HG02981 (cell line): ENCODE measurements around the gene AK9.
"Not testable (repeated sequence)": the region's sequence is repeated elsewhere in the genome, so short reads cannot be mapped to it uniquely, and the experiment has no call there.

Experiments used
- ATAC-seq: cut with Tn5 transposase; IDR thresholded peaks from one replicate; pipeline ENCODE4 v1.9.1; 2021; ENCODE audit warnings: mild to moderate bottlenecking, moderate library complexity; ENCODE audit not compliant: unreplicated experiment

Gene AK9

DNA sequence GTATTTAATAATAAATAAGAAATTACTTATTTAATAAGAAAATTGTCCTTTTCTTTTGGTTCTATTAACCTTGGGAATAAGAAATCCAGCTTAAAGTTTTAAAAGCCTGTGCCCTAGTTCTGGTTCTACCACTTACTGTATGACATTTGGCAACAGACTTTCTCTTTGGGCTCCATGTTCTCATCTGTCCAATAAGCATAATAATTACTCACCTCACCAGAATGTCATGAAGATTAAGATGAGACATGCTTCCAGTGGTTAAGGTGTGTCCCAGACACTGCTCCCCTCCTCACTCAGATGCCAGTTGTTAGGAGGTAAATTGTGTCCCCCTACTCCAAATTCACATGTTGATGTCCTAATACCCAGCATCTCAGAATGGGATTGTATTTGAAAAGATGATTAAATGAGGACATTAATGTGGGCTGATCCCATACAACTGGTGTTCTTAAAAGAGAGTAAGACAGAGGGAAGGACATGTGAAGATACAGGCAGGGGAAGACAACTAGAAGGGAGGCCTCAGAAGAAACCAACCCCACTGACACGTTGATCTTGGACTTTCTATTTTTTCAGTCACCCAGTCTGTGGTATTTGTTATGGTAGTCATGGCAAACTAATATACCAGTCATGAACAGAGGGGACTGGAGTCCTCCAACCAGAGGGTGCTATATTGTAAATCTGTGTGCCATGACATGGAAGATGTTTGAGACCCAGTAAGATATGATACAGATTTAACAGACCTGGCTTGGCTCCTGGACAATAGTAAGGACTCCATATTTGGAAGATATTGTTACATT is 229.1 kb downstream of the AK9 start:
- ATAC-seq, result no peak

DNA sequence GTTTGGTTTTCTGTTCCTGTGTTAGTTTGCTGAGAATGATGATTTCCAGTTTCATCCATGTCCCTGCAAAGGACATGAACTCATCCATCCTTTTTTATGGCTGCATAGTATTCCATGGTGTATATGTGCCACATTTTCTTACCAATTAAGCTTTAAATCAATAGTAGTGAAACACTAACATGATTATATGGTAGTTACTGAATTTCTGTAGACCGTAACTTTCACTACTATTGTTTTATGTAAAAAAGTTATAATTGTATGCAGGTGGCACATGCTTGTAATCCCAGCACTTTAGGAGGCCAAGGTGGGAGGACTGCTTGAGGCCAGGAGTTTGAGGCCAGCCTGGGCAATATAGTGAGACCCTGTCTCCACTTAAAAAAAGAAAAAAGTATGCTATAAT is 229.8 kb downstream of the AK9 start:
- ATAC-seq, result not testable (repeated sequence)

GRCh38 chr6:109460161-109460829 is 230.7 kb downstream of the AK9 start:
- no peak for ATAC-seq

DNA sequence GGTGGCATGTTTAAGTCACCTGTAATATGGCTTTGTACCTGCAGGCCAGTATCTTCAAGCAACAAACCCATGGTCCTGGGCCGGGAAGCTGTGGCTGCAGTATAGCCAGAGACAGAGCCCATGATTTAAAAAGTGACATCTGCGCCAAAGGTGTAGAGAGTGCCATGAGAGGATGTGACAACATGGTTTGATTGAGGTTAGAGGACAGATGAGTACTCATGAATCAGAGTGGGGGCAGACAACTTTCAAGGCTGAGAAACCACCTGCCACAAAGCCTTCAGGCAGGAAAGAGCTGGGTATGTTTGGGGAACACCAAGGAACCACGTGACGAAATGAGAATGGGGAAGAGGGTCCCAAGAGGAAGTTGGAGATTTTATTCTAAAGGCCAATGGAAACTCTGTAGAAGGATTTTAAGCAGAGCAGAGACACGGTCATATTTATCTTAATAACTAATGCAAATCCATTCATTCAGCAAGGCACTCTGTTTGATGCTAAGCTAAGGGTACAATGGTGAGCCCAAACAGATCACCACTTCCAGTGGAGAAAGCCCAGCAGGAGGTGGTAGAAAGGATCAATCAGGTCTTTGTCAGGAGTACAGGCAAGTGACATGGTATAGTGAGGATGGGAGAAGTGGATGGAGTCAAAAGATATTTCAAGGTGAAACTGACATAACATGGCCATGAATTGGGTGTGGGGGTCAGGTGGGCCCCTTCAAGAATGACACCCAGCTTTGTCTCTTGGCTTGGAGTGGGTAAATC is 232.0 kb downstream of the AK9 start:
- peak; percentile 37 for ATAC-seq

- ATAC-seq, result no peak
Measured at GRCh38 chr6:109457562-109457996, 233.4 kb downstream of the AK9 start.

GRCh38 chr6:109456710-109457561 is 234.1 kb downstream of the AK9 start:
- no peak for ATAC-seq

GRCh38 chr6:109456111-109456583 is 234.9 kb downstream of the AK9 start:
- no peak for ATAC-seq

- peak; percentile 67 for ATAC-seq
Measured at GRCh38 chr6:109455437-109456110, 235.4 kb downstream of the AK9 start, which contains the start of gene MICAL1. Gene MICAL1, minus strand, starts transcription at chr6:109455772. Its CDS starts 1,576 bp downstream, at chr6:109454196.

DNA sequence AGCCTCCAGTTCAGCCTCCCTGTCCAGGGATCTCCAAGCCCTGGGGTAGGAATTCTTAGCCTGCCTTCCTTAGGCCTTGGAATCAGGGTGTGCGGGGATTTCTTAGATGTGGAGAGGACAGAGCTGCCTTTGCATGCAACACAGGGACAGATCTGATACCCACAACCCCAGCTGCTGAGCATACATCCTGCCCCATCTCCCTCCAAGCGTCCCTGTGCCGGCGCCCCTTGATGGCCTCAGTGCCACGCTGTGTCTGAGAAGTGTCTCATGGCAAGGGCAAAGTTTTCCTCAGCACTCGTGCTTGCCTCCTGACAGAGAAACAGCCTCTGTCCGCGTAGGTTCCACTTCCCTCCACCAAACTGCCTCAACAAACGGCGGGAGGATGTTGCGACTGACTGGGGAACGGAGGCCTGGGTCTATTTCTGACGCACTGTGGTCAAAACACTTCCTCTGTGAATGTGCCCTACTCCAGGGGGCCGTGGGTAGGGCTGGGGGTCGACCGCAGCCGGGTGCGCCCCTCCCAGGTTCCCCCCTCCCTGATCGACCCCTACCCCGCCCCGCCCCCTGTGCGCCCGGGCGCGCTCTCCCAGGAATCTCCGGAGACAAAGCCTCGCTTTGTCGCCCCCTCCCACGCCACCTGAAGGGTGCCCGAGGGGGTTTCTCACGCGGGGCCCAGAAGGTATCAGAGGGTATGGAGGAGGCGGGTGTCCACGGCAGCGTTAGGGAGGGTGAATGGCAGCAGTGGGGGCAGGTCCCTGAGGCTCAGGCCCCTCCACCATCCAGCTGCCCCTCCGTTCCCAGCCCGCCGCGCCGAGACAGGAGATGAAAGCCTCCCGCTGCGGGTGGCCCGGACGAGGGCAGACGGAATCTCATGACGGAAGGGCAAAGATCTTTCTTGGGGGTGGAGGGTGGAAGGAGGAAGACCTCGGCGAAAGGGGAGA is 236.2 kb downstream of the AK9 start:
- ATAC-seq, result peak; percentile 20

- no peak for ATAC-seq
Measured at GRCh38 chr6:109453594-109454495, 237.2 kb downstream of the AK9 start.

GRCh38 chr6:109453156-109453555 is 237.8 kb downstream of the AK9 start:
- ATAC-seq, result no peak

- no peak for ATAC-seq
Measured at GRCh38 chr6:109452181-109452580, 238.8 kb downstream of the AK9 start.

DNA sequence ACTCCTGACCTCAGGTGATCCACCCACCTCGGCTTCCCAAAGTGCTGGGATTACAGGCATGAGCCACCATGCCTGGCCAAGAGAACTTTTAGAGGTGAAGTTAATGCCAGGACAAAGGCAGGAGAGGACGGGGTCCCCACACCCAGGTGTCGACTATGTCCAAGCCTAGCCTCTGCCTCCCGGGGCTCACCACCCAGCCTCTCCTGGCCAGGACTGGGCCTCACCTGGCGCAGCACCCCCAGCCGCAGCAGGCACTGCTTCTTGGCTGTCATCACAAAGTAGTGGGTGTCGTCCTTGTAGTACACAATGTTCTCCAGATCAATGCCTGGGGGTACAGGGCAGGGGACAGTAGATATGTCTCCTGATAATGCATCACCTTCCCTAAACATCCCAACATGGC is 239.6 kb downstream of the AK9 start:
- ATAC-seq, result no peak

DNA sequence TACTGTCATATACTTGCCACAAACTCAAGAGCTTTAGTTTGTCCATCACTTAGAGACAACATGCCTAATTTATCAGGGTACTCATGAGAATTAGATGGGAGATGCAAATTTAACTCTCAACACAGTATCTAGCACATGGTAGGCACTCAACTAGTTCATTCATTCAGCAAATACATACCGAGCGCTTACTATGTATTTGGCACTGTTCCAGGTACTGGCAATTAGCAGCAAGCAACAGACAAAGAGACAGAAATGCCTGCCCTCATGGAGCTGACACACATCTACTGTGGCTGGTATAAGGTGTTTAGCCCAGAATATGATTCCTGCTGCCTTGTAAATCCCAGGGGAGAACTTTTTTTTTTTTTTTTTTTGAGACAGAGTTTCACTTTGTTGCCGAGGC is 240.2 kb downstream of the AK9 start:
- ATAC-seq, result no peak

DNA sequence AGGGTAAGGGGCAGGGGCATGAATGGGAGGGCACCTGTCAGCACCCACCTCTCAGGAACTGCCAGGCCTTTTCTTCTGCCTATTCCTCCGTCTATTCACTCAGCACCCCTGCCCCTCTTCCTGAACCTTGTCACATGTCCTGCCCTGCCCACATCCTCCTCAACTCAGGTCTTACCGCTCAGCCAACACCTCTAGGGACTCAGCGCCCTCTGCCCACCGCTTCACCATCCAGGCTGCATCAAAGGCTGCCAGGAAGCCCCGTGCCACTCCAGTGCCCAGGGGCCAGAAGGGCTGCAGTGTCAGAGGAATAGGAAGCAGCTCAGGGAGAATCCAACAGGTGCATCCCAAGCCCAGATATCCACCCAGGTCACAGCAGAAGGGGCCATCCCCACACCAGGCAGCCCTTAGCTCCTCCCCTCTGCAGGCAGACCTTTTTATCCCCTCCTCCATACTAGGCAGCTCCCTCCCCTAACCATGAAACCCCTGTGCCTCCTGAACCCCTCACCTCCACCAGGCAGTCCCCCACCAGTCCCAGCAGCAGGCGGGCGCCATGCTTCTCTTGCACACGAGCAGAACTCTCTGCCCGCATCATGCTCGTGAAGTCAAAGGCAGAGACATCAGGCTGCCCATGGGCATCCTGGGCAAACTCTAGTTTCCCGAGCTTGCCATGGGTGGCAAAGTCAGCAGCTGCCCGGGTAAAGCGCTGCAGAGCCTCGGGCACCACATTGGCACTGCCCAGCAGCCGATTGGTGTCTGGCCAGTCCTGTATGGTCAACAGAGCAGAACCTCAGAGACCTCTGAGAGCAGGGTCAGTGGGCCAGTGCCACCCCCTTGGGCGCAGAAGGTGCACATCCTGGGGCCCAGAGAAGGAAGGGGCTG is 241.0 kb downstream of the AK9 start:
- no peak for ATAC-seq

- no peak for ATAC-seq
Measured at GRCh38 chr6:109449064-109449794, 241.8 kb downstream of the AK9 start.
